KMS-11 (cell line): ENCODE measurements around the gene CEND1.

Experiments used
- H2AFZ ChIP-seq: fragments of 200-600 bp; sonication (generic); 2 replicates; pipeline ENCODE4 v1.6.1; 2016; ENCODE audit warnings: antibody characterized with exemption, mixed run types, low read depth
- H3K27ac ChIP-seq: fragments of 200-600 bp; sonication (generic); 2 replicates; pipeline ENCODE4 v1.6.1; 2016; ENCODE audit warnings: mild to moderate bottlenecking, mixed run types
- H3K27me3 ChIP-seq: fragments of 200-600 bp; sonication (generic); 2 replicates; pipeline ENCODE4 v1.6.1; 2017; ENCODE audit warnings: mild to moderate bottlenecking, low read depth, mixed run types, moderate library complexity; ENCODE audit not compliant: insufficient read depth
- H3K36me3 ChIP-seq: fragments of 200-600 bp; sonication (generic); 2 replicates; pipeline ENCODE4 v1.6.1; 2017; ENCODE audit warnings: mild to moderate bottlenecking, mixed run types; ENCODE audit not compliant: insufficient read depth
- H3K4me1 ChIP-seq: fragments of 200-600 bp; sonication (generic); 2 replicates; pipeline ENCODE4 v1.6.1; 2016; ENCODE audit warnings: mild to moderate bottlenecking, low read depth, mixed run types; ENCODE audit not compliant: poor library complexity, severe bottlenecking
- H3K4me2 ChIP-seq: fragments of 200-600 bp; sonication (generic); 2 replicates; pipeline ENCODE4 v1.7.0; 2016; ENCODE audit warnings: mild to moderate bottlenecking, mixed run types
- H3K4me3 ChIP-seq: fragments of 200-600 bp; sonication (generic); IDR thresholded peaks from 2 replicates; pipeline ENCODE4 v1.6.1; 2017; ENCODE audit warnings: low read depth, low read length, mixed read lengths; ENCODE audit not compliant: insufficient read depth
- H3K79me2 ChIP-seq: fragments of 200-600 bp; sonication (generic); 2 replicates; pipeline ENCODE4 v1.6.1; 2016; ENCODE audit warnings: low read depth, mixed run types; ENCODE audit not compliant: insufficient read depth
- H3K9ac ChIP-seq: fragments of 200-600 bp; sonication (generic); 2 replicates; pipeline ENCODE4 v1.6.1; 2016; ENCODE audit warnings: mild to moderate bottlenecking, mixed run types
- H4K20me1 ChIP-seq: fragments of 200-600 bp; sonication (generic); 2 replicates; pipeline ENCODE4 v1.6.1; 2016; ENCODE audit warnings: mild to moderate bottlenecking, mixed run types; ENCODE audit not compliant: insufficient read depth
- TF ChIP-seq, protein P1 (sequence below): fragments of 200-600 bp; sonication (generic); conservative IDR thresholded peaks from 2 replicates; pipeline ENCODE4 v1.6.1; 2017; ENCODE audit warnings: low read depth, mild to moderate bottlenecking, antibody characterized with exemption, low read length, moderate library complexity, mixed read lengths

Gene CEND1

GRCh38 chr11:837189-837989 lies 47.5 kb upstream of the CEND1 start:
- no peak overlapping the region for H3K27ac ChIP-seq
- 0 out of 2 replicates have a peak, but pooled peaks cover 6% of the 10 kb centered on the region for H4K20me1 ChIP-seq
- no peak overlapping the region for H3K4me2 ChIP-seq

GRCh38 chr11:836700-837099 lies 46.8 kb upstream of the CEND1 start:
- Histone ChIP-seq H3K4me3 (no peak overlapping the region), H4K20me1 (0 out of 2 replicates have a peak, but pooled peaks cover 6% of the 10 kb centered on the region), H2AFZ (no peak overlapping the region), H3K27me3 (peaks cover 5% of the 10 kb centered on the region; the same call in 1 of the 2 replicates), H3K36me3 (no peaks in the 10 kb centered on the region), H3K4me1 (peaks cover 21% of the 10 kb centered on the region), H3K4me2 (no peak overlapping the region), H3K79me2 (peaks cover 11% of the 10 kb centered on the region), H3K9ac (no peak overlapping the region), H3K27ac (no peak overlapping the region)
- TF ChIP-seq, protein P1, sequence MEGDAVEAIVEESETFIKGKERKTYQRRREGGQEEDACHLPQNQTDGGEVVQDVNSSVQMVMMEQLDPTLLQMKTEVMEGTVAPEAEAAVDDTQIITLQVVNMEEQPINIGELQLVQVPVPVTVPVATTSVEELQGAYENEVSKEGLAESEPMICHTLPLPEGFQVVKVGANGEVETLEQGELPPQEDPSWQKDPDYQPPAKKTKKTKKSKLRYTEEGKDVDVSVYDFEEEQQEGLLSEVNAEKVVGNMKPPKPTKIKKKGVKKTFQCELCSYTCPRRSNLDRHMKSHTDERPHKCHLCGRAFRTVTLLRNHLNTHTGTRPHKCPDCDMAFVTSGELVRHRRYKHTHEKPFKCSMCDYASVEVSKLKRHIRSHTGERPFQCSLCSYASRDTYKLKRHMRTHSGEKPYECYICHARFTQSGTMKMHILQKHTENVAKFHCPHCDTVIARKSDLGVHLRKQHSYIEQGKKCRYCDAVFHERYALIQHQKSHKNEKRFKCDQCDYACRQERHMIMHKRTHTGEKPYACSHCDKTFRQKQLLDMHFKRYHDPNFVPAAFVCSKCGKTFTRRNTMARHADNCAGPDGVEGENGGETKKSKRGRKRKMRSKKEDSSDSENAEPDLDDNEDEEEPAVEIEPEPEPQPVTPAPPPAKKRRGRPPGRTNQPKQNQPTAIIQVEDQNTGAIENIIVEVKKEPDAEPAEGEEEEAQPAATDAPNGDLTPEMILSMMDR: no peak

More at GRCh38 chr11:837189-837989, 47.5 kb upstream of the CEND1 start:
- peaks cover 17% of the 10 kb centered on the region for H3K79me2 ChIP-seq
- no peak overlapping the region for H3K9ac ChIP-seq
- no peak overlapping the region for H2AFZ ChIP-seq
- H3K4me1 ChIP-seq: peaks cover 15% of the 10 kb centered on the region
- H3K27me3 ChIP-seq: no peaks in the 10 kb centered on the region
- TF ChIP-seq, protein P1: no peak
- no peak overlapping the region for H3K4me3 ChIP-seq
- H3K36me3 ChIP-seq: no peaks in the 10 kb centered on the region

DNA sequence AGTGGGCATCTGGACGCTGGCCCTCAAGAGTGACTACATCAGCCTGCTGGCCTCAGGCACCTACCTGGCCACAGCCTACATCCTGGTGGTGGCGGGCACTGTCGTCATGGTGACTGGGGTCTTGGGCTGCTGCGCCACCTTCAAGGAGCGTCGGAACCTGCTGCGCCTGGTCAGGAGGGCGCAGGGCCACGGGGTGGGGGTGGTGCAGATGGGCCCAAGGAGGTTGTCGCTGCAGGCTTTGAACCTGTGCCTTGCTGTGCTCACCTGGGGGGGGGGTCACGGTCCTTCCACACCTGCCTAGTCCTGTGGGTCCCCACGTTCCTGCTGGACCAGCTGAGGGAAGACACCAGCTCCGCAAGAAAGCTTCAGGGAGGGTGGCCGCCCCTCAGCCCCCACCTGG lies 46.4 kb upstream of the CEND1 start:
- H3K79me2 ChIP-seq: peaks cover 6% of the 10 kb centered on the region
- no peak overlapping the region for H3K9ac ChIP-seq
- H4K20me1 ChIP-seq: 0 out of 2 replicates have a peak, but pooled peaks cover 4% of the 10 kb centered on the region
- peaks cover 10% of the 10 kb centered on the region; the same call in 1 of the 2 replicates for H3K27me3 ChIP-seq
- no peaks in the 10 kb centered on the region for H3K36me3 ChIP-seq
- no peak overlapping the region for H3K4me2 ChIP-seq
- no peak overlapping the region for H2AFZ ChIP-seq
- TF ChIP-seq, protein P1: no peak
- H3K27ac ChIP-seq: no peak overlapping the region
- H3K4me3 ChIP-seq: no peak overlapping the region
- peaks cover 23% of the 10 kb centered on the region for H3K4me1 ChIP-seq

DNA sequence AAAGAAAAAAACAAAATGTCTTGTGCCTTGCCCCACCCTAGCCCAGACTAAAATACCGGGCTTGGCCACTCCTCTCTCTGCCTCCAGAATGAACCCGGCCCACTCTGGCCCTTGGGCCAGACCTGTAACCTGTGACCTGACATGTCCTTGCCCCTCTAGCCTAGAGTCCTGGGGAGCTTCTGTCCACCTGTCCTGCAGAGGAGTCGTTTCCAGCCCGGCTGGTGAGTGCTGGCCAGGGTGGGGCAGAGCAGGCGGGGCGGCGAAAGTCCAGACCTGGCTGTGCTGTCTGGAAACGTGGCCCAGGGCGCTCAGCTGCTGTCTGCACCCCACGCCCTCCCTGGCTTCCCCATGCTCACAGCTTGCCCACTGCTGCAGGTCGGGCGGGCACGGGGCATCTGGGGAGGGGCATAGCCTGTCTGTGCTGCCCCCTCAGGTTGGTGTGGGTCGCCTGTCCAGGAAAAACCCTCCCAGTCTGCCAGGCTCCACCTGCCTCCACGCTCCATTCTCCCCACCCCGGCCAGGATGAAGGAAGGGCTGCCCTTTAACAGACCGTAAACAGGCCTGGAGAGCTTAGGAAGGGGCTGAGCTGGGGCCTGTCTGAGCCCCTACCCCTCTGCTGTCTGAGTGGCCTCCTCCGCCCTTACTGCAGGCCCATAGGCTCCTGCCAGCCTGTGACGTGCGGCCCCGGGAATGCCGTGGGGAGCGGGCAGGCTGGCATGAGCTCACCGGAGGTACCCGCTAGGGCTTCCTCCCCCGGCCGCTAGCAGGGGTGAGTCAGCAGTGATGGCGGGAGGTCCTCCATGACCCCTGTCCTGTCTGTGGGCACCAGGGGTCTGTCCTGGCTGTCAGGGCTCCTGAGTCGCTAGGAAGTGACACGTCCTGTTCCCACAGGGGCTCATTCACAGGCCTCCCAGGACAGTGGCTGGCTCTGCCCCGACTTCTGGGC lies 44.8 kb upstream of the CEND1 start:
- Histone ChIP-seq H4K20me1 (no peaks in the 10 kb centered on the region), H3K36me3 (no peaks in the 10 kb centered on the region), H3K4me2 (no peak overlapping the region), H3K27me3 (peaks cover 20% of the 10 kb centered on the region), H3K27ac (no peak overlapping the region), H3K79me2 (no peaks in the 10 kb centered on the region), H2AFZ (no peak overlapping the region), H3K9ac (no peak overlapping the region), H3K4me1 (peaks cover 31% of the 10 kb centered on the region), H3K4me3 (no peak overlapping the region)
- TF ChIP-seq, protein P1: no peak
